HS-5 (cell line): ENCODE data around the gene GAS7.

Experiments
- DNase-seq: peaks from one replicate; pipeline ENCODE4 v3.0.0-alpha.2; 2012; ENCODE audit warnings: low read depth

GAS7 gene

DNA sequence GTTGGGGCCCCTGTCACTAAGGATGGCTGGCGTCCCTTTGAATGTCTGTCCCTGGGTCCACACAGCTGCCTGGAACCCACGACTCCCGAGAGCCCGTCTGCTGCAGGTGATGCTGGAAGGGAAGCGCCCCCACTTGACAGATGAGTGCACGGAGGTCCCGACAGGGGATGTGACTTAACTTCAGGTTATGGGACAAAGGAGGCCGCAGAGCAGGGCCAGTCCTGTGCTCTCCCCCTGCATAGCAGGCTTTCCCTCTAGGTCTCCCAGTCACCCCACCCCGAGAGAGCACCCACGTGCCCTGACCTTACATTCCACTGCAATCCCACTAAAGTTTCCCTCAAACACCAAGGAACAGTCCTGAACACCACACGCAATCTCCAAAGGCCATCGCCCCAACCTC, 287.3 kb downstream of the GAS7 start:
- DNase-seq, result no peak

DNA sequence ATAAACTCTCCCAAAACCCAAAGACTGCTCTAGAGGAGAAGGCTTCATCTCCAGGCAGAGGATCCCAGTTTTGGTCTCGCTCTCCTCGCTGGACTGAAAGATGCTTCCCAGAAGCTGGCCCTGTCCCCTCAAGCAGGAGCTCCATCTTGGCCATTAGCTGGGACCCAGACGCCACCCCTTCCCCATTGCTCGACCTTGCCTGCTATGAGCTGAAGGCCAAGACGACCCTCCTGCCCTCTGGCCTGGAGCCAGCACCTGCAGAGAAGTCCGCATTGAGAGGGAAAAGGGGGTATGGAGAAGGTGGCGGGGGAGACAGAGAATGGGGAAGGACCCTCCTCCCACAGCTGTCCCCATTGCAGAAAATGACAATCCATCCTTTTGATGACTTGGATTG, 289.8 kb downstream of the GAS7 start:
- no peak for DNase-seq

DNA sequence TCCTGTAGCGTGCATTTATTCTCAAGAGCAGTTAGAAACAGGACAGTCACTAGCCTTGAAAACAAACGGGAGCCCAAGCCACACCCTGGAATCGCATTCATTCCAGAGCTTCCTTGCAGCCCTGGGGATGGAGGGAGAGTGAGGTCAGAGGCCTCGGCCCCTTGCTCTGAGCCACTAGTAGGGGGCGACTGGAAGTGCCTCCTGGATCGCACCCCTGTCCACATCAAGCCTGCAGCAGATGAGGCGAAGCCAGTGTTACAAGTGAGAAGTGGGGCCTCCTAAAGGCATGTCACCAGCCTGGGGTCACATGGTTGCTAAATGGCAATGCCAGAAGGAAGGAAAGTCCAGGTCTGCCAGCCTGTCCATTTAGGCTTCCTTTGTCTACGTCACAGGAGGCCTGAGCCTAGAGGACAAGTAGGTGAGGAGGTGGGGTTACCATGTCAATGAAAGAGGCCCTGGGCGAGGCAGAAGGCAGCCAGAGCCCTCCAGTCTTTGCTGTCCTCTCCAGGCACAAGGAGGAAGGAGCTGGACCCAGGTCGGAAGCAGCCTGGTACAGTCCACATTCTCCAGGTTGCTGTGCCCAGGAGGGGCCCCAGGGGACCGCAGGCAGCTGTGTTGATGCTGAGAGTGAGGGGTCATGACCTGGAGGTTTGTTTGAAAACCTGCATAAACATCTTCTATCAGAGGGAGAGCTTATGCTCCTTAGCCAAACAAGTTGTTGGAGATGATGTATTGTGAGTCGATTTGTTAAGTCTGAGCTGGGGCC, 290.3 kb downstream of the GAS7 start:
- no peak for DNase-seq

DNA sequence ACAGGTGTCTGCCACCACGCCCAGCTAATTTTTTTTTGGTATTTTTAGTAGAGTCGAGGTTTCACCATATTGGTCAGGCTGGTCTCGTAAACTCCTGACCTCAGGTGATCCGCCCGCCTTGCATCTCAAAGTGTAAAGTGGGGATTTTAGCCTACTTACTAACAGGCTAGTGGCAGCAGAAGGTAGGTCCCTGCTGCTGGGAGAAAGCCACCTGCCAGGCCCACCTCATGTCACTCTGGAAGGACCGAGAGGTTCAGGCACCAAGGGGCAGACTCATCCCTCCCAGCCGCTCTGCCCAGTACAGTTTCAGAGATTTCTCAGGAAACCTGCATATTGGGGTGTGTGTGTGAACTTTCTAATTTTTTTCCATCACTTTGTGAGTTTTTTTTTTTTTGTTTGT, 291.3 kb downstream of the GAS7 start:
- DNase-seq, result no peak

DNA sequence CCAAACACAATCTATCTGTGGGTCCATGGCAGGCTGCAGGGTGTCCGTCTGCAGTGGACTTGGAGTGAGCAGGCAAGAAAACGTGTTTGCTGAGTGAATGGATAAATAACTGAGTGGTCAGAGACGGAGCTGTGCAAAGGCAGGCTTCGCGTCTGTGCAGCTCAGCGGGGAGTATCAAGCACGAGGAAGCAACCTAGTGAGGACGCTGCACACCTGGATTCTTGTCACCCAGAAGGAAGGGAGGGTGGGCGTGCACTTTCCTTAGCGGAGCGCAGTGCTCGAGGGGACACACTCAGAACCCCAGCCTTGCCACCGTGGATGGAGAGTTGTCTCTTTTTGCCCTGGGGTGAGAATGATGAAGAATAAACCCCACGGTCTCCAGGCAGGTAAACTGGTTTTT, 291.8 kb downstream of the GAS7 start:
- DNase-seq, result no peak

DNA sequence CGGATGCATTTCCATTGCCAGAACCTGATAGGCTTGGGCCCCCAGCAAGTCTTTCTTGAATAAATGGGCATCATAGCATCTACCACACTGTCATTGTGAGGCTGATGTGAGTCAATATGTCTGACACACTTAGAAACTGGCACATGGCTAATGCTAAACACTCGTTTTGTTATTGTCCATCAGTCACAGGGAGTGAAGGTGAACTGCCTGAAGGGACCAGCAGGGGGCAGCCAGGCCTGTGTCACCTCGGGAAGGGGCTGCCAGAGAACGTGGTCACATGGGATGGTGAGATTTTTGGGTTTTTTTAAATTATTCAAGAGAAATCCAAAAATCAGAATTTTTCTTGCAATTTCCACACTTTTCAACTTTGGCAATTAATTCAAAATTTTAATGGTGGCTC, 292.5 kb downstream of the GAS7 start:
- no peak for DNase-seq

DNA sequence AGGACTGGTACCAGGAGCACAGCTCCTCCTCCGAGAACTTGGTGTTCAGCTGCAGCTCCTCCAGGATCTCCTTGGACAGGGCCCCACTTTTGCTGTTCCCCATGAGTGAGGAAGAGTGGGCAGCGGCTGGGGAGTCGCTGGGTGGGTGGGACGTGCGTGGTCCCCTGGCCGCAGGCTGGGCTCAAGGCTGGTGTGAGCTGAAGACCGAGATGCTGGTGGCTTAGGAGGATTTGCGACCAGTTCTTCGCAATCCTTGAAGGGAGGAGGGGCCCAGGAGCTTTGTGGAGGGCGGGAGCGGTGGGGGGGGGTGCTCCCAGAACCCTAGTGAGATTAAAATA, 293.4 kb downstream of the GAS7 start, which contains the start of gene RCVRN:
Gene RCVRN (minus strand): TSS at position 194 of the 338 bp plus-strand sequence. CDS start 91 bp downstream, at position 103.
- no peak for DNase-seq

DNA sequence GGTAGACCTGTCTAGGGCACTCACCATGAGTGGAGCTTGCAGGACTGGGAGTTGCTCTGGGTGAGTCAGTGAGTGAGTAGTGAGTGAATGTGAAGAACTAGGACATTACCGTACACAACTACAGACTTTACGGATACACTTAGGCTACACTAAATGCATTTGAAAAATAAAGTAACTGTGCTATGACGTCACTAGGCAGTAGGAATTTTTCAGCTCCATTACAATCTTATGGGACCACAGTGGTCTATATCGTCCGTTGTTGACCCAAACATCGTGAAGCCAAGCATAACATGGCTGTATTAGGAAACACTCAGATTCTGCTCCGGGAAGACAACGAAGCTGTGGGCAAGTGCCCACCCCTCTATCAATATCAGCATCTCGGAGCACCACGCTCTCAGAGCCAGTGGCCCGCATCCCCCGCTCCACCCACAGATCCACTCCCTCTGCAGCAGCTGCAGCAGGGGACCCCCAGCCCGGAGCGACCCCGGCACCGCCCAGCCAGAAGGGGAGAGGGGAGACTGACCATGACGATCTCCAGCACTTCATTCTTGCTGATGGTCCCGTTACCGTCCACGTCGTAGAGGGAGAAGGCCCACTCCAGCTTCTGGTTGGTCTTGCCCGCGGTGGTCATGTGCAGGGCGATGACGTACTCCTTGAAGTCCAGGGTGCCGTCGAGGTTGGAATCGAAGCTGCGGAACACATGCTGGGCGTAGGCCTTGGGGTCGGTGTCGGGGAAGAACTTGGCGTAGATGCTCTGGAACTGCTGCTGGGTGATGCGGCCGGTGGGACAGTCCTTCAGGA, 293.9 kb downstream of the GAS7 start:
- DNase-seq, result no peak

DNA sequence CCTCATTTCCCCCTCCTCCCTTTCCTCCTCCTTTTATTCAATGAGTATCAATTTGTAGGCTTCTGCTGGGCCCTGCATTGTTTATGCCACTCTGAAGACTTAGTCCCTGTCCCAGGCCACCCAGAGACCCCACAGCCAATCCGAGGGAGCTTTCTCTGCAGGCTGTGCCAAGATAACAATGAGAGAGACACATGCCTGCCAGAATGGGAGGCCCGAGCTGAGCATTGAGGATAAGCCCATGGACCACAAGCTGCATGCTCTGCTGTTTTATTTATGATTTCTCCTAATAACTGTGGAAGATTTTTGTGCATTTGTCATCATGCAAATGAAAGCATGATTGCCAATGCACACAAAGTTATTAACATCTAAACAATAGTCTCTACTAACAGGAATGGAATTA, 296.3 kb downstream of the GAS7 start:
- DNase-seq, result no peak

DNA sequence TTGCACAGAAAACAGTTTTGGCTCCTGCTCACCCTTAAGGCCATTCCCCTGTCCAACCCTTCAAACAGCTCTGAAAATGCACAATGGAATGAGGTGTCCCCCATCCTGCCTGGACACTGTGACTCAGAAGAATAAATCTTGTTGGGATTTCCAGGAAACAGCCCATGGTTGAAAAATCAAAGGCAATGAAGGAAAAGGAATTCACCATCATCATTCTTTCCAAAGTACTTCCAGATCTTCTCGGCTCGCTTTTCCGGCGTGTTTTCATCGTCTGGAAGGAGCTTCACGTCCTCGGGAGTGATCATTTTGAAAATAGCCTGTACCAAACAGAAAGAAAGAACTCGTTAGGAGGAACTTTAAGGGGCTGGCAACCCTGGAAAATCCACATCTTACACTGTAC, 297.6 kb downstream of the GAS7 start:
- peak; percentile 68 for DNase-seq

DNA sequence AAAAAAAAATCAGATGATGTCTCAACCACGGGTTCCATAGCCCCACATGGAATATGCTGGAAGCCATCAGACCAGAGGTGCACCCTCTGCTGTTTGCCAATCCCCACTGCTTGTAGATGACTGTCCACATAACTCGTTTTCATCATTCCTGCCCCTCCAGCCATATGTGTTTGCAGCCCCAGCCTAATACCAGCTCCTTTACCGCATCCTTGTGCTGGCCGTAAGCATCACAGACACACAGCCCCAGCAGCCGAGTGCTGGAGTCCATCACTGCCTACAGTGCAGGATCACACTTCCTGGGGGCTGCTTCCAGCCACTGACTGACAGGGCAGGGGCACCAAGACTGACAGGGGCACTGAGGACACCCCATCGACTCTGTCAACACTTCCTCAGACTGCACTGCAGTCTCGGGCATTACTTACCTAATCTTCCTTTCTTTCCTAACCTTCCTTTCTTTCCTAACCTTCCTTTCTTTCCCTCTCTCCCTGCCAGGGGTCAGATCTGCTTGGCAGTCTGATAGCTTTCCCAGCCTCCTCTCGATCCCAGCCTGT, 298.3 kb downstream of the GAS7 start:
- no peak for DNase-seq

DNA sequence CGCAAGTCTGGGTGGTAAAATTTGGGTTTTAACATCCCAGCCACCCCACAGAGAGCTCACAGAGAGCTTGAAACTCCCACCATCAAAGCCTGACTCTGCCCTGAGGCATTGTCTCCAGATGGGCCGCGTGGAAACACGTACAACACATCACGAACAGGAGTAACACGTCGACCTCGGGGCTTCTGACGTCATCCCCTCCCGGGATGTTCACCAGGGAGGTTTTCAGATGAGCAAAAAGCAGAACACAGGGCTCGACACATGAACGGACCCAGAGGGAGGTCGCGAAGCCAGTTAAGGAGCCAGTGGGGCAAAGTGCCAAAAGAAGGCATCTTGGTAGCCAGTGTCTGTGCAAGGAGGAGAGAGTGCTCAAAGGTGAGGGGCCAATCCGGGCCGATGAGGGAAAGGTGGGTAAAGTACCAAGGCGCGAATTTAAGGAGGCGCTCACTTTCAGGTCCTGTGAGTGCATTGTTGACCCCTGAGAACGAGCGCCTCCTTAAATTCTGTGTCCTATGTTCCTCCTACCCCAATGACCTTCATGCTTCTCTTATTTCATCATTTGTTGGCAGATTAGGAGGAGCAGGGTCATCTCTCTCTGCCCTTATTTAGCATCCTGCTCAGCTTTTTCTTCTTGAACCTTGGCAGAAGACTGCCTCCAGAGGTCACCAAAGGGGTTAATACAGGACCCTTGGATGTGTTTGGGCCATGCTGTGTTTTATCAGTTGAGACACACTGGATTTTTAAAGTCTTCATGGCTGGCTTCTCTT, 298.9 kb downstream of the GAS7 start:
- DNase-seq, result no peak

DNA sequence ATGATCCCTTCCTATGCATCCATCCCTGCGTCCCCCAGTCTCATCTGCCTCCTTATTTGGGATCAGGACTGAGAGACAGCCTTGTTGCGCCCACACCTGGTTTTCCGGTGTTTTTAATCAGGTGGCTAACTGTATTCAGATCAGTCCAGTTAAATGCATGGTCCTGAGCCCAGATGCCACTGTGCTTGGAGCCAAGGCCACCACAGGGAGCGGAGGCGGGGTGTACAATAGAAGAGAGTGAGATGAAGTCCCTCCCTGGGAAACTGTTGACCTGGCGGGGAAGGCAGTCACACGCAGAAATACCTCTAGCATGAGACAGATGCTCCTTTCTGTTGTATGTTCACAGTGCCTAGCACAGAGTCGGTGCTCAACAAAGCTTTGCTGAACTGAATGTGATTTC, 299.6 kb downstream of the GAS7 start:
- no peak for DNase-seq

DNA sequence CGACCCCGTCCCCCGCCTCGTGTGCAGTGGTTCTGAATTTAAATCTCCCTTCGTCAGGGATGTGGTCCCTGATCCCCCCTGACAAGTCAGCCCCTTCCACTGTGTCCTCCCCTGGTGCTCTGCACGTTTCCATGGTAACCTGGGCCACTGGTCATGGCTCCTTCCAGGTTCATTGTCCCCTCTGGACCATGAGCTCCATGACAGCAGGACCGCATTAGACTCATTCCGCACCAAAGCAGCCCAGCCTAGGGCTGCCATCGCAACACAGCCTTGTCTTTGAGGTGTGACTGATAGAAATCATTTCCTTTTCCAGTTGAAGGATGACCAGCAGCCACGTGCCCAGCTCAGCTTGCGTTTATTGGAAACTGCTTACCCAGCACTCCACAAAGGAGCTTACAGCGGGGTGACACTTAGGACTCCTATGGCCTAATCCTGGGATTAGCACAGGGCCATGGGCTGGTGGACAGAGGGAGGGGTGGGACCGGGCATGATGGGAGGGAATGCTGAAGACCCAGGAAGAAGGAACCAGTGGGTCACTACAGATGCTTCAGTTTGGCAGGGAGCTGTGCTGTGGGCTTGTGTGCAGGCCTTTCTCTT, 300.9 kb downstream of the GAS7 start:
- no peak for DNase-seq

DNA sequence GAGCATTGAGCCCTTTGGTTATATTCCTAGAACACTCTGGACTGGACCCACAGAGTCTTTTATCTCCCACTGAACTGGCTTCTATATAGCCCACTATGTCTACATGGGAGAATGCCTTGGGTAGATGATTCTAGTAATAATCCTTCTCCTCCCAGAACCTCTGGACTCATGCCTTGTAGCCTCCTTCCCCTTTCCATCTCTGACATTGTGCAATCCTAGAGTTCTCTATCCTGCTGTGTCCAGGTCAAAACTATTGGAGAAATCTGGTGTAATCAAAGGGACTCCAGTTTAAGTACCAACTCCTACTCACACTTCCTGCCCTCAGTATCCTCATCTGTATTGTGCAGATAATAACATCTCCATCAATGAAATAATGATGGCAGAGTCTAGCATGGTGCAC, 302.5 kb downstream of the GAS7 start:
- DNase-seq, result no peak

DNA sequence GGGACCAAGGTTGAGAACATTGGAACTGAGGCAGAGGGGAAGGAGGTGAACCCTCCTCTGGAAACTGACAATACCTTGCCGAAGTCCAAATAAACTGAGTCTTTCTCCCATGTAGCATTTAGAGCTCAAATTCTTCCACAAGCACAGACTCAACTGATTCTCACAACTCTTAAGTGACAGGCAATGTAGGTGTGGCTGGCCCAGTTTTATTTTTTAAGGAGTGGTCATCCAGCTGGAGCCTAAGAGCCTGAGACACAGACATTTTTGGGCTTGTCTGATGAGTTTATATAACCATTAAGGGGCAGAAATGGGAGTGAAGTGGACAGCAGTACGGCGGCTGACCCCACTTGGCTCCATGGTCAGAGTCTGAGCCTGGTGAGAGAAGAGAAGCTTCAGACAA, 304.2 kb downstream of the GAS7 start:
- DNase-seq, result no peak

DNA sequence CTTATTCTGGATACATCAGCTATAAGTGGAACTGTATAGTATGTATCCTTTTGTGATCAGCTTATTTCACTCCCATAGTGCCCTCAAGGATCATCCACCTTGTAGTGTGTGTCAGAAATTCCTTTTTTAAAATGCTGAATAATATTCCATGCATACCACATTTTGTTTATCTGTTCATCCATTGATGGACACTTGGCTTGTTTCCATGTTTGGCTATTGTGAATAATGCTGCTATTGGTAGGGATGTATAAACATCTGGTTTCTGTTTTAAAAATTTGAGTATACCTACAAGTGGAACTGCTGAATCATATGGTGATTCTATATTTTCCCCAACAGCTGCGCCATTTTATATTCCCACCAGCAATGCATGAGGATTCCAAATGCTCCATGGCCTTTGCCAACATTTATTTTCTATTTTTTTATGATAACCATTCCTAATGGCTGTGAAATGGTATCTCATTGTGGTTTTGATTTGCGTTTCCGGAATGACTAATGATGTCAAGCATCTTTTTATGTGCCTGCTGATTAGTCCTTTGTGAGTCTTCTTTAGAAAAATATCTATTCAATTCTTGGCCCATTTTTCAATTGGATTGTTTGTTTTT, 304.9 kb downstream of the GAS7 start:
- DNase-seq, result peak; percentile 66

DNA sequence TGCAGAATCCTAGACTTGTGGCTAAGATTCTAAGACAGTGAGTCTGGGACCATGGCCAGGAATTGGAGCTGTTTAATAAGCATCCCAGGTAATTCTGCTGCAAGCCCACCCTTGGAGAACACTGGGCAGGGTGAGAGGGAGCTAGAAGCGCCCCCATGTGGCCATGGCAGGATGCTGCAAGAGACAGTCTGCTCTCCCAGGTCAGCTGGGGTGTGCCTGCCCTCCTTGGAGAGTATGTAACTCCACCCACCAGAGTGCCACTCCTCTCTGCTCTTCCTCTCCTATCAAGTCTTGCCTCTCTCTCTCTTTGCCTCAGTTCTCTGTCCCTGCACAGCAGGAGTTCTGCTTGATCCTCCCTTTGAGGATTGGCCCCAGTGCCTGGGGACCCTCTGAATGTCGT, 308.3 kb downstream of the GAS7 start:
- no peak for DNase-seq

DNA sequence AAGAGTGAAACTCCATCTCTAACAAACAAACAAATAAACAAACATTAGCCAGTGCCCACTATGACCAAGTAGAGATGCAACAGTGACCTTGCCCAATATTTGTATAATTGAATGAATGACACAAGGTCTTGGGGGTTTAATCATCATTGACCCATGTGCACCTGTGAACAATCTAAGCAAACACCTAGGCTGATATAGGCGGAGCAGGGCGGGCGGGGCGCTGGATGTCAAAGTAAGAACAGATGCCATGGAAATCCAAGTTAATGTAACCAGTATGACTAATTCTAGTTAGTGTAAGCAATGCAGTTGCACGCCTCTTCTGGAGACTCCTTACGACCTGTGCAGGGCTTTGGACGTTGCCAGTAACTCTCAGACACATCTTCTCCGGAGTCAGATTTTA, 310.9 kb downstream of the GAS7 start:
- DNase-seq, result no peak

DNA sequence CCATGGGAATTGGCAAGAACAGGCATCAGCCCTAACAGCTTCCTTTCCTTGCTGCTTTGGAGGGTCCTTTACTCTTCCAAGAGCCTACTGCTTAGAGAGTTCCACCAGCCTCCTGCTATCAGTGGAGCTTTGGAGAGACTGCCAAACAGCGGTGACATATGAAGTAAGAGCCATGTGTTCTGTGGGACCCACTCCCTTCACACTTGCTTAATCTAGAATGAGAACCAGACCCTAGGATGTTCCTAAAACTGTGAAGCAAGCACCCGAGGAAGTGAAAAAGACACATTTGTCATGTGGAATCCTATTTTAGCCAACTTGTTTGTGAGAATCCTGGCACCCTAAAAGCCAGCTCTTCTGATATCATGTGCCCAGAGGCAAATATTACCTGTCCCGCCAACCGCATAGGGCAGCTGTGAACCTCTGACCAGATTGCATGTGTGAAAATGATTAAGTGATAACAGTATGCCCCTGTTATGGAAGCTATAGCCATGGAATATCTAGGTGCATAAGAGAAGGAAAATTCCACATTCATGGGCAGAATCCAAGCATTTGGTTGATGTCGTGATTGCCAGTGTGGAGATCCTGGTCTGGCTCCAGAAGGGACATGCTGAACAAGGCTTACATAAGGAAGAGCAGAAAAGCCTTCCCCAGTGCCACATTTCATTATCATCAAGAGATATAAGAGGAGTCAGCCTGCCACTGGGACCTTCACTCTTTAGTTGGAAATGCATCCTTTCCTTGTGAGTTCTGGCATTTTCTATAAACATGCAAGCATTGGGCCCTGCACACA, 312.1 kb downstream of the GAS7 start:
- no peak for DNase-seq

DNA sequence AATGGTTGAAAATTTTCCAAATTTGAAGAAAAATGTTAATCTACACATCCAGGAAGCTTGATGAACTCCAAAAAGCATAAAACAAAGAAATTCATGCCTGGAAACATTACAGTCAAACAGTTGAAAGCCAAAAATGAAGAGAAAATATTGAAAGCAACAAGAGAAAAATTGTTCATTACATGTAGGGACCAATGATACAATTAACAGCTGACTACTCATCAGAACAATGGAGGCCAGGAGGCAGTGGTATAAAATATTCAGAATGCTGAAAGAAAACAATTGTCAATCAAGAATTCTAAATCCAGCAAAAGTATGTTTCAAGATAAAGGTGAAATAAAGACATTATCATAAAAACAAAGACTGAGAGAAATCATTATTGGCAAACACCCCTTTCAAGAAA, 315.0 kb downstream of the GAS7 start:
- DNase-seq, result no peak
